GM12891 (cell line): ENCODE results near the gene SETD5.

Source experiments
- POLR2A ChIP-seq: IDR thresholded peaks from 2 replicates; pipeline ENCODE4 v1.6.1; 2011; ENCODE audit warnings: low read depth, low read length, control low read depth
- POLR2AphosphoS5 ChIP-seq: IDR thresholded peaks from 2 replicates; pipeline ENCODE4 v1.6.1; 2011; ENCODE audit warnings: low read depth, low read length, control low read depth
- POU2F2 ChIP-seq: IDR thresholded peaks from 2 replicates; pipeline ENCODE4 v1.6.1; 2011; ENCODE audit warnings: low read depth, mild to moderate bottlenecking, control low read depth, low read length, moderate library complexity
- SPI1 ChIP-seq: IDR thresholded peaks from 2 replicates; pipeline ENCODE4 v1.6.1; 2011; ENCODE audit warnings: low read depth, low read length, control low read depth
- TAF1 ChIP-seq: IDR thresholded peaks from 2 replicates; pipeline ENCODE4 v1.6.1; 2011; ENCODE audit warnings: low read depth, low read length, control low read depth

DNA sequence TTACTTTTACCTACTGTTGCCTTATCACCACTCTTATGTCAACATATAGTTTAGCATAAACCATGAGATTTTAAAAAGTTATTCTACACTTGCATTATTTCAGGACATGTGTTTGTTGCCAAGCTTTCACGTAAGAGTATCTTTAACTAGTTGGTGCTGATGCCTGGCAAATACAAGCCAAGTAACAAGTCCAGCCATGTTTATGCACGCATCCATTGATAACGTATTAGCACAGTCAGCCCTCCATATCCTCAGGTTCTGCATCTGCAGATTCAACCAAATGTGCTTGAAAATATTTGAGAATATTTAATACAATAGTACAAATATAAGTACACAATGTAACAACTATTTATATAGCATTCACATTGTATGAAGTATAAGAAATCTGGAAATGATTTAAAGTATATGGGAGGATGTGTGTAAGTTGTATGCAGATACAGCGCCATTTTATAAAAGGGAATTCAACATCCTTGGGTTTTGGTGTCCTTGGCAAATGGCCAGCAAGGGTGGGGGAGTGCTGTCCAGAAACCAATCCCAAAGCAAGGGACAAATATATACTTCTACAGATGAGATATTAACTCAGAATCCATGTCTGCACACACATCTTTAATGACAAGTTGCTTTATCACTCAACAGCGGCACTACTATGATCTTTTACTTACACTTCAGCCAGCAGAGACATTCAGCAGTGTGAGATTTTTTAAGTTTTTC lies 8.7 kb upstream of the SETD5 start:
- TF ChIP-seq TAF1, result no peak
- TF ChIP-seq POLR2A, result peak; percentile 54; the same call in 1 of the 2 replicates
- TF ChIP-seq POLR2AphosphoS5, result peak; percentile 61; the same call in 1 of the 2 replicates
- TF ChIP-seq POU2F2, result no peak
- TF ChIP-seq SPI1, result no peak
